ENCODE measurements around the gene ASPDH.

ASPDH gene

GRCh38 chr19:50513746-50514345, at the start of gene ASPDH:
TSS of gene ASPDH (minus strand) at chr19:50513913. CDS start at chr19:50513823, 90 bp downstream.
- DNase-seq: no peak

DNA sequence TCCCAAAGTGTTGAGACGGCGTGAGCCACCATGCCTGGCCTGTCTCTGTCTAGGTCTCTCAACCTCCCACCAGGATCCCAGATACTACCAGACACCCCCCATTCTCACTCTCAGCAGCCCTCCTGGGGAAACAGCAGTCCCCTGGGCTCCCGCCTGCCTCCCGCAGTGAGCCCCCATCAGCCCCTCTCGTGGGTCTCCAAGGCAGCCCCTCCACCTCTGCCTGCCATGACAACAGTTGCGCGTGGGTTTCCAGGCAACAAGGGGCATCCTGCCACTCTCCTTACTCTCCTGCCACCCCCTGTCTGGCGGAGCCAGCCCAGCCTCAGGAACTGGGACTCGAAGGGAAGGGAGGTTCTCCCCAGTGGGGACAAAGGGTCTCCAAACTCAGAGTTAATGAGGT, 49.3 kb upstream of the ASPDH start:
- no peak for DNase-seq

GRCh38 chr19:50562329-50562728, 48.6 kb upstream of the ASPDH start:
- no peak for DNase-seq

DNA sequence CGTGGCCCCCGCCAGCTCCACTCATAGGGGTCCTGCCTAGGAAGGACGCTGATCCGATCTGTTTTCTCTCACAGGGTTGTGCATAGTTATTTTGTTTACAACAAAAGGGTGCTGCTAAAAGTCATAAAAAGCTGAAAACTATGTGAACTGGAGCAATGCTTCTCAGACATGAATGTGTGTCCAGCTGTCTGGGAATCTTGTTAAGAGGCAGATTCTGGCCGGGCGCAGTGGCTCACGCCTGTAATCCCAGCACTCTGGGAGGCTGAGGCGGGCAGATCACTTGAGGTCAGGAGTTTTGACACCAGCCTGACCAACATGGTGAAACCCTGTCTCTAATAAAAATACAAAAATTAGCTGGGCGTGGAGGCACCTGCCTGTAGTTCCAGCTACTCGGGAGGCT, 45.9 kb upstream of the ASPDH start:
- DNase-seq: no peak

DNA sequence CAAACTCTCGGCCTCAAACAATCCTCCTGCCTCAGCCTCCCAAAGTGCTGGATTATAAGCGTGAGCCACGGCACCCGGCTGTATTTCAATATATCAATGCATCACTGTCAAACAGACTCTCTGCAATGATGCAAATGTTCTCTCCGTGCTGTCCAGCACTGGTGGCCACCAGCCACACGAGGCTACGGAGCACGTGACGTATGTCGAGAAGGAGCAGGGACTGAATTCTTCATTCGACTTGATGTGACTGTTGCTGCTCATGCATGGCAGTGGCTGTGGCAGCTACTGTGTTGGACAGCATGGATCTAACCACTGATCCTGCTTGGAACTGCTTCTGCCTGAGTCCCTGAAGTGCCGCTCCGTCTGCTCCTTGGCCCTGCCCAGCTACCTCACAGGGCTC, 44.7 kb upstream of the ASPDH start:
- no peak for DNase-seq

DNA sequence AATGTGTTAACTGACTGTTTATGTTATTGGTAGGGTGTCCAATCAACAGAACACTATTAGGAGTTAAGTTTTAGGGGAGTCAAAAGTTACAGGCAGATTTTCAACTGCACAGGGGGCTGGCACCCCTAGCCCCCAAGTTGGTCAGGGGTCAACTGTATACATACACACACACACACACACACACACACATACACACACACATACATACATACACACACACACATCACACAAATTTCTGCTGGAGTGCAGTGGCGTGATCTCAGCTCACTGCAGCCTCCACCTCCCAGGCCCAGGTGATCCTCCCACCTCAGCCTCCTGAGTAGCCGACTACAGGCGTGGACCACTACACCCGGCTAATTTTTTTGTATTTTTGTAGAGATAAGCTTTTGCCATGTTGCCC, 44.3 kb upstream of the ASPDH start:
- DNase-seq: no peak

DNA sequence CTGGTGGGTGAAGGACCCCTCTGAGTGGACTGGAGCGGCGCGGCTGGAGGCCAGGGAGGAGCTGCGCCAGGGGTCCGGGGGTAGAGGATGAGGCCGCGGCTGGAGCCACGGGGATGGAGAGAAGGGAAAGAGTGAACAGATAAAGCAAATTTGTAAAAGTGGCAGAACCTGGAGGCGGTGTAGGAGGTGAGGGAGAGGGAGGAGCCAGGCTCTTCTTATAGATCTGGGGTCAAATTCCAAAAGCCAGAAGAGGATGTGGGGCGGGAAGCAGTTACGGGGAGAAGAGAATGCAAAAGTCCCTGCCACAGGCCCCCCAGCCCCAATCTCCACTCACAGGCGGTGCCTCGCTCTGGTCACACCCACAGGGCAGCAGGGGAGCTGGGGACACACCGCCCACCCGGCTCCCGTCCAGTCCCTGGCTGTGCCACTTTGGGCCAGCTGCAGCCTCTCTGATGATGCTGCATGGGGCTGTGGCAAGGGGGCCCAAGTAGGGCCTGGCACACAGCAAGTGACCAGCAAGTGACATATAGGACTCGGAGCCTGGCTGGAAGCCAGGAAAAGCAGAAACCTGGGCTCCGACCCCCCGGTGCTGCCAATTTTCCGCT, 43.4 kb upstream of the ASPDH start:
- no peak for DNase-seq

- DNase-seq: peak; percentile 54
These were observed 42.7 kb upstream of the ASPDH start for GRCh38 chr19:50556282-50557008.

GRCh38 chr19:50555450-50556281, 42.0 kb upstream of the ASPDH start:
- peak; percentile 9 for DNase-seq

DNA sequence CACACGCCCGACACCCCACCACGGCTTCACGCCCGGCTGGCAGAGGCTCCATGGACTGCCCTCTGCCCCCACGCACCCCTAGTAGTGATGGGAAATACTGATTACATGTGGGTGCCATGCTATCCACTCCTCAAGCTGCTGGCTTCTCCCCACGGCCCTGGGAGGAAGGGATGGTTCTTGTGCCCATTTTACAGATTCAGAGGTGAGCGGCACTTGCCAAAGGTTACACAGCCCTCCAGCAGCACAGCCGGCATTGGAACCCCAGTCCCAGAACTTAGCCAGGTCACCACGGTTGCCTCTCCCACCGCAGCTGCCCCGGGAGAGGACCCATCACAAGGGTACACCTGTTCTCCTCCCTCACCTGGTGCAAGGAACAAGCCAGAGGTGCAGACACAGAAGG, 41.3 kb upstream of the ASPDH start:
- DNase-seq: no peak

DNA sequence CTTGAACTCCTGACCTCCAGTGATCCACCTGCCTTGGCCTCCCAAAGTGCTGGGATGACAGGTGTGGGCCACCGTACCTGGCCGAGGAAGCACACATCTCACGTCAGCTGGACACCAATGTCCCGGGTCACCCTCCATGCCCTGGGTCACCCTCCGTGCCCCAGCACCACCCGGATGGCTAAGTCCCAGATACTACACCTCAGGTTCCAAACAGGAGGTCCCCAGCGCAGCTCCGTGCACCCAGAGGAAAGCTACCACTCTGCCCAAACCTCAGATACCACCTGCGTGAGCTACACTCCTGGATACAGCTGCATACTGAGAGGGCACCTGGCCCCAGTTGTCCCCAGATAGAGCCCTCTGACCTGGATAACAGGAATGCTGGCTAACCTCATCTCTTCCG, 40.5 kb upstream of the ASPDH start:
- no peak for DNase-seq

DNA sequence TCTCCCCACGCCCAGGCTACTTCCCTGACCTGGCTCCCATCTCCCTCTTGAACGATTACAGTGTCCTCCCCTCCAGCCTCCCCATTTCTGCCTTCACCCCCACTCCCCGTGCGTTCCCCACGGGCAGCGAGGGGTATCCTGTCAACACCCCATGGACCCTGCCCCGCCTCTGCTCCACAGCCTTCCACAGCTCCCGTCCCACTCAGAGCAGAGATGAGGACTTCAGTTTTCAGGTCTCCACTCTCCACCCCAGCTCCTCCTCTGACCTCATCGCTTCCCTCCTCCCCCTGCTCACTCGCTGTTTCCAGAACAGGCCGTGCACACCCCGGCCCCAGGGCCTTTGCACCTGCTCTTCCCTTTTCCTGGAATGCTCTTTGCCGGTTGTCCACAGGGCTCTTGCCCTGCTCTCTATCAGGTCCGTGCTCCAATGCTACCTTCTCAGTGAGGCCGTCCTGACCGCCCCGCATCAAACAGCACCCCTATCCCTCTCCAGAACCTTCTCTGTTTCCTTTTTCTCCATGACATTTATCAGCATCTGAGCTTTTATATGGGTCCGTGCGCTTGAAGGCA, 39.5 kb upstream of the ASPDH start:
- no peak for DNase-seq

GRCh38 chr19:50552540-50552939, 38.8 kb upstream of the ASPDH start:
- DNase-seq: no peak

- no peak for DNase-seq
These were observed 38.0 kb upstream of the ASPDH start for GRCh38 chr19:50551715-50552187.

DNA sequence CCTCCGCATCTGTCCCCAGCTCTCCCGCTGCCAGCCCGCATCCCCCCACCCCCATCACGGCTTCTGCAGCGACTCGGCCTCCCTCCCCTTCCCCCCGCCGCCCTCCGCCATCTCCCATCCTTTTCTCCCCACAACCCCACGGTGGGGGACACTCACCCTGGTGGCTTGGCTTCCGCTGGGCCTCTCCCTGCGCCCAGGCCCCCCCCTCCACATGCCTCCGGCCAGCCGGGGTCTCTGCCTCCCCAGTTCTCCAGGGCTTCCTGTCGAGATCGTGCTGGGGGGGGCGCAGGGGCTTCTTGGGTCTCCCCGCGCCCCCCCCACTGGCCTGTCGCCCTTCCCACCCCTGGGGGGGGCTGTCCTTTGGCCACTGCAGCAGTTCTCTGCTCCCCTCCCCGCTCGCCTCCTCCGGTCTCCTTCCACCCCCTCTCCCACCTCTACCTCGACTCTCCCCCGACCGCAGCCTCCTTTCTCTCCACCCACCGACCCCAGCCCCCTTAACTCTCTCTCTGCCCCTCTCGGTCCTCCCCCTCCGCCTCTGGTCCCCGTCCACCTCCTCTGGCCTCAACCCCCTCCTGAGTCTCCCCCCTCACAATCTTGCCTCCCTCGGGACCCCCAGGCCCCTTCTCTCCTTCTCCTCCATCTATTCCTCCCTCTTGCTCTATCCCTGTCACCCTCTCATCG, 37.5 kb upstream of the ASPDH start:
- DNase-seq: no peak

DNA sequence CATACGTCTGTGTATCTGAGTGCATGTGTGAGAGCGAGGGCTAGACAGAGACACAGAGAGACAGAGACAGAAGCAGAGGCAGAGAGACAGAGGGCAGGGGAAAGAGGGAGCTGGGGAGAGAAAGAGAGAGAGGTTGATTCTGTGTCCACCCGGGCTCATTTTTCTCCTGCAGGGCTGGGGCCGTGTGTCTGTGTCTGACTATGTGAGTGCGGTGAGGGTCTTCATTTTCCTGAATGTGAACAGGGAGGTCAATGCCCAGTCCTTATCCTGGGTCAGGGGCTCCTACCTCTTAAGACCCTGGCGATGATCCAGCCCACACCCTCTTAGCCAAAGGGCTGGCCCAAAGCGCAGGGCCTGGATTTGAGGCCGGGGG, 36.9 kb upstream of the ASPDH start:
- no peak for DNase-seq

DNA sequence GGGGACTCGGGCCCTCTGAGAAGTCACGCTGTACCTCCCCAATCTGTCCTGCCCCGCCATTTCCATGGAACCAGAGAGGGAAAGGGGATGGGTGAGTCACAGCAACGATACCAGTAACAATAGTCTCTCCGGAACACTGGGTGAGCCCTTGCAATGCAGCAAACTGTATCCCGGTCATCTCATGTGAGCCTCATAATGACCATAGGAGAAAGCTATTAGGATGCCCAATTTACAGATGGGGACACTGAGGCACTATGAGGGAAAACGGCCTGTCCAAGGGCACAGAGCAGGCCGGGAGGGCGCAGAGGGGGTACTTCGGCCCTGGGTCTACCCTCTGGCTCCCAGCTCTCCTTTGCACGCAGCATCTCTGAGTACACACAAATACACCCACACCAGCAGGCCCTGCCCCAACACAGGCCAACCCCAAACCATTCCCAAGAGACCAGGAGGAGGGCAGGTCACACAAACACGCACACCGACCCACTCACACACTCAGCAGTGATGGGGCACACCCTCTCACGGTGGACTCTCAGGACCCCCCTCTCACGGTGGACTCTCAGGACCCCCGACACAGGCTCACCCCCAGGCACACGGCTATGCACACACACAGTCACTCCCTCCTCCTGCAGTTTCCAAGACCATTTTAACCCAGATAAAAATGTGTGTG, 36.3 kb upstream of the ASPDH start:
- DNase-seq: no peak

- DNase-seq: no peak
These were observed 35.6 kb upstream of the ASPDH start for GRCh38 chr19:50549059-50549926.

GRCh38 chr19:50548191-50549058, 34.7 kb upstream of the ASPDH start:
- DNase-seq: no peak
